GM23338 (cell line): ENCODE results near the gene UST. TPM values are rescaled to one million over a fixed set of nuclear protein-coding genes. Genes with fewer than 3 reads are reported as not detected.

ENCODE experiments used
- ATAC-seq: fragments of 200-7000 bp; cut with Tn5 transposase; 3 replicates; pipeline ENCODE4 v1.9.1; 2020
- DNase-seq: peaks from one replicate; pipeline ENCODE4 v3.0.0-alpha.2; 2015; ENCODE audit warnings: low spot score
- H2AFZ ChIP-seq: fragments of 200-600 bp; sonication (generic); 2 replicates; pipeline ENCODE4 v1.8.0; 2016; ENCODE audit warnings: antibody characterized with exemption, mild to moderate bottlenecking, moderate library complexity
- H3F3A ChIP-seq: fragments of 200-600 bp; sonication (generic); replicated peaks from 2 replicates; pipeline ENCODE4 v1.8.0; 2017; ENCODE audit warnings: antibody characterized with exemption, mixed run types, low read depth
- H3K27ac ChIP-seq: fragments of 200-600 bp; sonication (generic); 2 replicates; pipeline ENCODE4 v1.6.1; 2016; ENCODE audit warnings: low read depth
- H3K27me3 ChIP-seq: fragments of 200-600 bp; sonication (generic); 2 replicates; pipeline ENCODE4 v1.8.0; 2016; ENCODE audit warnings: mild to moderate bottlenecking, mixed run types, moderate library complexity; ENCODE audit not compliant: insufficient read depth
- H3K36me3 ChIP-seq: fragments of 200-600 bp; sonication (generic); 2 replicates; pipeline ENCODE4 v1.8.0; 2016; ENCODE audit warnings: mild to moderate bottlenecking; ENCODE audit not compliant: insufficient read depth
- H3K4me1 ChIP-seq: fragments of 200-600 bp; sonication (generic); 2 replicates; pipeline ENCODE4 v1.8.0; 2016; ENCODE audit warnings: mild to moderate bottlenecking, moderate library complexity; ENCODE audit not compliant: insufficient read depth
- H3K4me2 ChIP-seq: fragments of 200-600 bp; sonication (generic); 2 replicates; pipeline ENCODE4 v1.7.1; 2017; ENCODE audit warnings: mixed run types
- H3K4me3 ChIP-seq: fragments of 200-600 bp; sonication (generic); 2 replicates; pipeline ENCODE4 v1.6.1; 2016; ENCODE audit warnings: mixed run types
- H3K79me2 ChIP-seq: fragments of 200-600 bp; sonication (generic); replicated peaks from 2 replicates; pipeline ENCODE4 v1.8.0; 2017; ENCODE audit warnings: mild to moderate bottlenecking; ENCODE audit not compliant: insufficient read depth
- H3K9me2 ChIP-seq: fragments of 200-600 bp; sonication (generic); 2 replicates; pipeline ENCODE4 v1.8.0; 2017; ENCODE audit not compliant: insufficient read depth
- H4K20me1 ChIP-seq: fragments of 200-600 bp; sonication (generic); replicated peaks from 2 replicates; pipeline ENCODE4 v1.8.0; 2017; ENCODE audit warnings: mild to moderate bottlenecking; ENCODE audit not compliant: insufficient read depth
- H3K27ac Mint-ChIP-seq: 2 replicates; pipeline ENCODE4 v1.8.0; 2020; ENCODE audit warnings: inconsistent platforms, mild to moderate bottlenecking, moderate library complexity, mixed read lengths
- H3K27me3 Mint-ChIP-seq: 3 replicates; pipeline ENCODE4 v1.8.0; 2022; ENCODE audit warnings: low read depth, mild to moderate bottlenecking, moderate library complexity, mixed read lengths, inconsistent platforms; ENCODE audit not compliant: insufficient read depth, poor library complexity
- H3K36me3 Mint-ChIP-seq: 3 replicates; pipeline ENCODE4 v1.8.0; 2021; ENCODE audit warnings: low read depth, mild to moderate bottlenecking, inconsistent platforms, moderate library complexity, mixed read lengths
- H3K4me1 Mint-ChIP-seq: 3 replicates; pipeline ENCODE4 v1.8.0; 2020; ENCODE audit warnings: mild to moderate bottlenecking, inconsistent platforms, mixed read lengths
- H3K4me3 Mint-ChIP-seq: 3 replicates; pipeline ENCODE4 v1.8.0; 2021; ENCODE audit warnings: moderate library complexity, mild to moderate bottlenecking, inconsistent platforms, mixed read lengths
- H3K9me3 Mint-ChIP-seq: 3 replicates; pipeline ENCODE4 v1.8.0; 2020; ENCODE audit warnings: moderate library complexity, mild to moderate bottlenecking, inconsistent platforms, mixed read lengths
- EZH2 ChIP-seq: fragments of 200-600 bp; sonication (generic); IDR thresholded peaks from one replicate; pipeline ENCODE4 v1.8.0; 2017; ENCODE audit warnings: antibody characterized with exemption, mild to moderate bottlenecking, low read depth; ENCODE audit not compliant: unreplicated experiment
- JUNB ChIP-seq: IDR thresholded peaks from one replicate; pipeline ENCODE4 v1.6.1; 2016; ENCODE audit warnings: antibody characterized with exemption; ENCODE audit not compliant: unreplicated experiment
- NANOG ChIP-seq: IDR thresholded peaks from 2 replicates; pipeline ENCODE4 v1.6.1; 2016; ENCODE audit warnings: antibody characterized with exemption, borderline replicate concordance
- STAT1 ChIP-seq: IDR thresholded peaks from one replicate; pipeline ENCODE4 v1.6.1; 2016; ENCODE audit warnings: antibody characterized with exemption; ENCODE audit not compliant: unreplicated experiment
- ZNF114 ChIP-seq: fragments of 250-450 bp; sonication (Bioruptor Pico); IDR thresholded peaks from 2 replicates; pipeline ENCODE4 v1.5.0; 2020; ENCODE audit warnings: mild to moderate bottlenecking, moderate library complexity
- polyA plus RNA-seq: library from polyadenylated mRNA; unstranded; fragments of >200 nt; fragmentation: Nextera tagmentation; extraction: Ambion mirVana; gene quantifications from 2 replicates; pipeline ENCODE4 v1.2.1, GENCODE V29; 2016
- total RNA-seq: library from RNA; depleted of rRNA; stranded (reverse); fragments of >200 nt; shearing (Covaris generic); gene quantifications from 2 replicates; pipeline ENCODE4 v1.2.3, GENCODE V29; 2014
- TF ChIP-seq, protein P1 (sequence below): IDR thresholded peaks from one replicate; pipeline ENCODE4 v1.6.1; 2018; ENCODE audit warnings: antibody characterized with exemption; ENCODE audit not compliant: unreplicated experiment
- TF ChIP-seq, protein P2 (sequence below): IDR thresholded peaks from 2 replicates; pipeline ENCODE4 v1.6.1; 2016; ENCODE audit warnings: antibody characterized with exemption
- TF ChIP-seq, protein P3 (sequence below), 2 experiments: fragments of 200-600 bp in 1 of 2; sonication (generic) in 1 of 2; conservative IDR thresholded peaks; 2 replicates each; pipeline versions ENCODE4 v1.5.1 to v1.6.1; 2016 to 2017; ENCODE audit warnings: antibody characterized with exemption in 2 of 2, low read depth in 2 of 2, mild to moderate bottlenecking in 2 of 2, moderate library complexity in 1 of 2

The UST gene
- total and polyA plus RNA-seq, 2 experiments from 2014 or later: 12.6 to 33.0 TPM

DNA sequence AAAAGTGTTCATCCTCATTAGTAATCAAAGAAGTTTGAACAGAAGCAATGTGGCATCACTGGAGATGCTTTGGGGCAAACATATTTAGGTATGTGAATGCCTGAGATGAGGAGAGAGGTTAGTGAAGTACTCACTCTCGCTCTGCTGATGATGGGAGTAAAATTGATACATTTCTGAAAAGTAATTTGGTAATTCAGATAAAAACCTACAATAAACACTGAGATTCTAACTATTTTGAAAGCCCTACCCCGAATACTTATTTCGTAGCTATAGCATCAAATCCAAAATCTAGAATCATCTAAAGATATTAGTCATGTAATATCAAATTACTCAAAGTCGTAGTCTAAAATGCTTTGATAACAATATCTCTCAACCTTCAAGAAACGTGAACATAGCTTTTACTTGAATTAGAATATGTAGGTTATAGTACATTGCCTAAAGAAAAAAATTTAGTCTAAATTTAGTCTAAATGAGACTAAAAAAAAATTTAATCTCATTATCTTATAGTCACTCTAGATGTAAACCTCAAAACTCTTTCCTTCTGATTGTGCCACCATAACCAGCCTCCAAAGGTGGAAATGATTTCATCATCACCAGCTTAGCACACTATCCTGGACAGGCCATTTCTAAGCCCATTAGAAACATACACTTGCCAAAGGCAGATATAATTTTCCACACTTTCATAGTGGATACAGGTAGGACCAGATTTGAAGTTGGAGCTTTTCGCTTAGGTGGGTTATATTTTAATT, 338.2 kb downstream of the UST start:
- Histone ChIP-seq H3K79me2 (no peaks in the 10 kb centered on the region), H3K4me2 (no peak overlapping the region), H3K27me3 (no peaks in the 10 kb centered on the region), H3K4me3 (no peak overlapping the region), H4K20me1 (no peaks in the 10 kb centered on the region; the same call in 1 of the 2 replicates), H3K4me1 (no peaks in the 10 kb centered on the region), H3K36me3 (no peaks in the 10 kb centered on the region), H3F3A (no peaks in the 10 kb centered on the region), H3K9me2 (no peaks in the 10 kb centered on the region), H3K27ac (no peak overlapping the region), H2AFZ (no peak overlapping the region)
- H3K9me3 Mint-ChIP-seq: no peaks in the 10 kb centered on the region
- H3K36me3 Mint-ChIP-seq: no peaks in the 10 kb centered on the region
- no peaks in the 10 kb centered on the region for H3K27me3 Mint-ChIP-seq
- no peak overlapping the region for H3K27ac Mint-ChIP-seq
- H3K4me1 Mint-ChIP-seq: peaks cover 15% of the 10 kb centered on the region; the same call in 2 of the 3 replicates
- TF ChIP-seq ZNF114 (CRISPR knock-in tag): no peak
- TF ChIP-seq NANOG: no peak
- TF ChIP-seq, protein P1, sequence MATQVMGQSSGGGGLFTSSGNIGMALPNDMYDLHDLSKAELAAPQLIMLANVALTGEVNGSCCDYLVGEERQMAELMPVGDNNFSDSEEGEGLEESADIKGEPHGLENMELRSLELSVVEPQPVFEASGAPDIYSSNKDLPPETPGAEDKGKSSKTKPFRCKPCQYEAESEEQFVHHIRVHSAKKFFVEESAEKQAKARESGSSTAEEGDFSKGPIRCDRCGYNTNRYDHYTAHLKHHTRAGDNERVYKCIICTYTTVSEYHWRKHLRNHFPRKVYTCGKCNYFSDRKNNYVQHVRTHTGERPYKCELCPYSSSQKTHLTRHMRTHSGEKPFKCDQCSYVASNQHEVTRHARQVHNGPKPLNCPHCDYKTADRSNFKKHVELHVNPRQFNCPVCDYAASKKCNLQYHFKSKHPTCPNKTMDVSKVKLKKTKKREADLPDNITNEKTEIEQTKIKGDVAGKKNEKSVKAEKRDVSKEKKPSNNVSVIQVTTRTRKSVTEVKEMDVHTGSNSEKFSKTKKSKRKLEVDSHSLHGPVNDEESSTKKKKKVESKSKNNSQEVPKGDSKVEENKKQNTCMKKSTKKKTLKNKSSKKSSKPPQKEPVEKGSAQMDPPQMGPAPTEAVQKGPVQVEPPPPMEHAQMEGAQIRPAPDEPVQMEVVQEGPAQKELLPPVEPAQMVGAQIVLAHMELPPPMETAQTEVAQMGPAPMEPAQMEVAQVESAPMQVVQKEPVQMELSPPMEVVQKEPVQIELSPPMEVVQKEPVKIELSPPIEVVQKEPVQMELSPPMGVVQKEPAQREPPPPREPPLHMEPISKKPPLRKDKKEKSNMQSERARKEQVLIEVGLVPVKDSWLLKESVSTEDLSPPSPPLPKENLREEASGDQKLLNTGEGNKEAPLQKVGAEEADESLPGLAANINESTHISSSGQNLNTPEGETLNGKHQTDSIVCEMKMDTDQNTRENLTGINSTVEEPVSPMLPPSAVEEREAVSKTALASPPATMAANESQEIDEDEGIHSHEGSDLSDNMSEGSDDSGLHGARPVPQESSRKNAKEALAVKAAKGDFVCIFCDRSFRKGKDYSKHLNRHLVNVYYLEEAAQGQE: no peak
- TF ChIP-seq, protein P2, sequence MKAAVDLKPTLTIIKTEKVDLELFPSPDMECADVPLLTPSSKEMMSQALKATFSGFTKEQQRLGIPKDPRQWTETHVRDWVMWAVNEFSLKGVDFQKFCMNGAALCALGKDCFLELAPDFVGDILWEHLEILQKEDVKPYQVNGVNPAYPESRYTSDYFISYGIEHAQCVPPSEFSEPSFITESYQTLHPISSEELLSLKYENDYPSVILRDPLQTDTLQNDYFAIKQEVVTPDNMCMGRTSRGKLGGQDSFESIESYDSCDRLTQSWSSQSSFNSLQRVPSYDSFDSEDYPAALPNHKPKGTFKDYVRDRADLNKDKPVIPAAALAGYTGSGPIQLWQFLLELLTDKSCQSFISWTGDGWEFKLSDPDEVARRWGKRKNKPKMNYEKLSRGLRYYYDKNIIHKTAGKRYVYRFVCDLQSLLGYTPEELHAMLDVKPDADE: no peak
- no peak for TF ChIP-seq EZH2
- TF ChIP-seq JUNB: no peak
- no peak overlapping the region for H3K4me3 Mint-ChIP-seq
- ATAC-seq: no peak
- DNase-seq: no peak

DNA sequence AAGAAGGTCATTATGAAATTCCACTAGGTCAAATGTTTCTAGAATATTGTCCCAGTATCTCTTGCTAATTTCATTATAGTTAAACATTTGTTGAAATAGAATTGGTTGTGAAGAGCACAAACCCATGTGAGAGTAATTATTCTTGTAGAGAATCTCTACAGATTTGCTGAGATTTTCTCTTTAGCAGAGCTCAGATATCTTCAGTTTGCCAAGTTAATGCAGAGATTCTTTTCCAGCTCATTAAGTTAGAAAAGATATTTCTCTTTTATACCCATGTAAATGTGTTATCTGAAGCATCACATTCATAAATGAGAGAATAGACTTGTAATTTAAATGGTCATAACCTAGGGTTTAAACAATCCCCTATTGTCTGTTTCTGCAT, 338.7 kb downstream of the UST start:
- no peak overlapping the region for H3K4me2 ChIP-seq
- H2AFZ ChIP-seq: no peak overlapping the region
- no peak overlapping the region for H3K4me3 Mint-ChIP-seq
- H3K4me3 ChIP-seq: no peak overlapping the region
- no peaks in the 10 kb centered on the region for H3K4me1 ChIP-seq
- H4K20me1 ChIP-seq: no peaks in the 10 kb centered on the region; the same call in 1 of the 2 replicates
- H3K36me3 Mint-ChIP-seq: no peaks in the 10 kb centered on the region
- no peaks in the 10 kb centered on the region for H3K79me2 ChIP-seq
- H3K9me2 ChIP-seq: no peaks in the 10 kb centered on the region
- H3K9me3 Mint-ChIP-seq: no peaks in the 10 kb centered on the region
- H3K27me3 ChIP-seq: no peaks in the 10 kb centered on the region
- no peaks in the 10 kb centered on the region for H3F3A ChIP-seq
- H3K27me3 Mint-ChIP-seq: peaks cover 3% of the 10 kb centered on the region
- H3K27ac ChIP-seq: no peak overlapping the region
- no peaks in the 10 kb centered on the region for H3K36me3 ChIP-seq
- ATAC-seq (no peak), DNase-seq (no peak)
- peaks cover 13% of the 10 kb centered on the region; the same call in 2 of the 3 replicates for H3K4me1 Mint-ChIP-seq
- no peak overlapping the region for H3K27ac Mint-ChIP-seq
- TF ChIP-seq, protein P3, sequence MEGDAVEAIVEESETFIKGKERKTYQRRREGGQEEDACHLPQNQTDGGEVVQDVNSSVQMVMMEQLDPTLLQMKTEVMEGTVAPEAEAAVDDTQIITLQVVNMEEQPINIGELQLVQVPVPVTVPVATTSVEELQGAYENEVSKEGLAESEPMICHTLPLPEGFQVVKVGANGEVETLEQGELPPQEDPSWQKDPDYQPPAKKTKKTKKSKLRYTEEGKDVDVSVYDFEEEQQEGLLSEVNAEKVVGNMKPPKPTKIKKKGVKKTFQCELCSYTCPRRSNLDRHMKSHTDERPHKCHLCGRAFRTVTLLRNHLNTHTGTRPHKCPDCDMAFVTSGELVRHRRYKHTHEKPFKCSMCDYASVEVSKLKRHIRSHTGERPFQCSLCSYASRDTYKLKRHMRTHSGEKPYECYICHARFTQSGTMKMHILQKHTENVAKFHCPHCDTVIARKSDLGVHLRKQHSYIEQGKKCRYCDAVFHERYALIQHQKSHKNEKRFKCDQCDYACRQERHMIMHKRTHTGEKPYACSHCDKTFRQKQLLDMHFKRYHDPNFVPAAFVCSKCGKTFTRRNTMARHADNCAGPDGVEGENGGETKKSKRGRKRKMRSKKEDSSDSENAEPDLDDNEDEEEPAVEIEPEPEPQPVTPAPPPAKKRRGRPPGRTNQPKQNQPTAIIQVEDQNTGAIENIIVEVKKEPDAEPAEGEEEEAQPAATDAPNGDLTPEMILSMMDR (conservative IDR thresholded peaks at IDR 0.05; ENCODE audit: low read depth in 2 of 2): no peak
- no peak for TF ChIP-seq STAT1
